GM12891 (cell line): ENCODE results near the gene CCR7.

ENCODE experiments used
- POLR2A ChIP-seq: IDR thresholded peaks from 2 replicates; pipeline ENCODE4 v1.6.1; 2011; ENCODE audit warnings: low read depth, low read length, control low read depth
- POLR2AphosphoS5 ChIP-seq: IDR thresholded peaks from 2 replicates; pipeline ENCODE4 v1.6.1; 2011; ENCODE audit warnings: low read depth, low read length, control low read depth
- POU2F2 ChIP-seq: IDR thresholded peaks from 2 replicates; pipeline ENCODE4 v1.6.1; 2011; ENCODE audit warnings: low read depth, mild to moderate bottlenecking, control low read depth, low read length, moderate library complexity
- SPI1 ChIP-seq: IDR thresholded peaks from 2 replicates; pipeline ENCODE4 v1.6.1; 2011; ENCODE audit warnings: low read depth, low read length, control low read depth
- TAF1 ChIP-seq: IDR thresholded peaks from 2 replicates; pipeline ENCODE4 v1.6.1; 2011; ENCODE audit warnings: low read depth, low read length, control low read depth

- TF ChIP-seq POLR2AphosphoS5 (no peak), POLR2A (no peak), POU2F2 (no peak), TAF1 (no peak), SPI1 (no peak)
Measured at GRCh38 chr17:40561294-40561870, 3.9 kb downstream of the CCR7 start.
